ENCODE data around the gene CACNG5. TPM values are rescaled to one million over a fixed set of nuclear protein-coding genes. Genes with fewer than 3 reads are reported as not detected.

The CACNG5 gene
- total RNA-seq, 1 experiment from 2014 or later: 0.21 TPM

DNA sequence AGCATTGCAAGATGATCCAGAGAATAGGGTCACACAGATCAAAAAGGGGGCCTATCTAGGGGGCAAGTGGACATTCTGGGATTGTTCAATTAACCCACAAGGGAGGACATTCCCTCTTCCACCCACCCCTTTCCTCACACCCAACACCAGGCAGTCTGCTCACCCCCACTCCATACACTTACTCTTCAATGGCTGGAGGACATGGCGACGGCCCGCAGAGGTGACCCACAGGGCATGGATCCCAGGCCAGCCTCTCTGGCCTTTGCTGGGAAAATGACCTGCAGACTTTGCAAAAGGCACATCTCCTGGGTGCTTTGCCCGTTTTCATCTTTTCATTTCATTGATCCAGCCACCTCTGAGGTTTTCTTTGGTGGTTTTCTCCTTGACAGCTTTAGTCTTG is 1.7 kb upstream of the CACNG5 start:
- in situ Hi-C loops (cut with HindIII; ENCODE audit: low pct_unique_long_range_greater_than_20kb, low sequenced_read_pairs) (no loop called here), intact Hi-C loops (cut with micrococcal nuclease; ENCODE audit: unreplicated experiment) (no loop called here)
- no peaks in the 10 kb centered on the region for H3K4me1 ChIP-seq (ENCODE audit: control insufficient read depth, insufficient read depth, low read length)
- no TSS peak for BruUV-seq (replicated peaks)
- H3K27ac ChIP-seq (ENCODE audit: low read length): no peak overlapping the region
- ATAC-seq (no peak), DNase-seq (ENCODE audit: low read depth, low spot score) (no peak)
- no peak for TF ChIP-seq REST (IDR thresholded peaks at IDR 0.05; ENCODE audit: insufficient read depth in 1 of 2, low read depth in 2 of 2, low read length in 1 of 2)
- TF ChIP-seq, protein P1, sequence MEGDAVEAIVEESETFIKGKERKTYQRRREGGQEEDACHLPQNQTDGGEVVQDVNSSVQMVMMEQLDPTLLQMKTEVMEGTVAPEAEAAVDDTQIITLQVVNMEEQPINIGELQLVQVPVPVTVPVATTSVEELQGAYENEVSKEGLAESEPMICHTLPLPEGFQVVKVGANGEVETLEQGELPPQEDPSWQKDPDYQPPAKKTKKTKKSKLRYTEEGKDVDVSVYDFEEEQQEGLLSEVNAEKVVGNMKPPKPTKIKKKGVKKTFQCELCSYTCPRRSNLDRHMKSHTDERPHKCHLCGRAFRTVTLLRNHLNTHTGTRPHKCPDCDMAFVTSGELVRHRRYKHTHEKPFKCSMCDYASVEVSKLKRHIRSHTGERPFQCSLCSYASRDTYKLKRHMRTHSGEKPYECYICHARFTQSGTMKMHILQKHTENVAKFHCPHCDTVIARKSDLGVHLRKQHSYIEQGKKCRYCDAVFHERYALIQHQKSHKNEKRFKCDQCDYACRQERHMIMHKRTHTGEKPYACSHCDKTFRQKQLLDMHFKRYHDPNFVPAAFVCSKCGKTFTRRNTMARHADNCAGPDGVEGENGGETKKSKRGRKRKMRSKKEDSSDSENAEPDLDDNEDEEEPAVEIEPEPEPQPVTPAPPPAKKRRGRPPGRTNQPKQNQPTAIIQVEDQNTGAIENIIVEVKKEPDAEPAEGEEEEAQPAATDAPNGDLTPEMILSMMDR (IDR thresholded peaks at IDR 0.05): no peak
- TF ChIP-seq TCF7L2 (IDR thresholded peaks at IDR 0.05; ENCODE audit: low read depth, low read length): no peak
- no peak for TF ChIP-seq POLR2AphosphoS5 (IDR thresholded peaks at IDR 0.05; ENCODE audit: low read depth, low read length)
- TF ChIP-seq SIN3A (IDR thresholded peaks at IDR 0.05; ENCODE audit: borderline replicate concordance, insufficient read depth, low read depth, low read length): no peak
- H3K36me3 ChIP-seq (ENCODE audit: control insufficient read depth, insufficient read depth, low read length): no peaks in the 10 kb centered on the region
- no peak overlapping the region for H3K4me3 ChIP-seq (ENCODE audit: low read depth in 2 of 2, low read length in 2 of 2)
- ChIA-PET CTCF (no interaction called here), POLR2A (no interaction called here)
- no peaks in the 10 kb centered on the region for H3K9me3 ChIP-seq (ENCODE audit: control insufficient read depth, insufficient read depth, low read depth, low read length)
- no peaks in the 10 kb centered on the region for H3K27me3 ChIP-seq (ENCODE audit: control insufficient read depth, insufficient read depth, low read length)

- Histone ChIP-seq H3K9me3 (ENCODE audit: control insufficient read depth, insufficient read depth, low read depth, low read length) (no peaks in the 10 kb centered on the region), H3K36me3 (ENCODE audit: control insufficient read depth, insufficient read depth, low read length) (no peaks in the 10 kb centered on the region), H3K27ac (ENCODE audit: low read length) (no peak overlapping the region), H3K4me1 (ENCODE audit: control insufficient read depth, insufficient read depth, low read length) (no peaks in the 10 kb centered on the region), H3K27me3 (ENCODE audit: control insufficient read depth, insufficient read depth, low read length) (no peaks in the 10 kb centered on the region), H3K4me3 (ENCODE audit: low read depth in 2 of 2, low read length in 2 of 2) (no peak overlapping the region)
- intact Hi-C loops (cut with micrococcal nuclease; ENCODE audit: unreplicated experiment): no loop called here
- POLR2A ChIA-PET: no interaction called here
- CTCF ChIA-PET: no interaction called here
- in situ Hi-C loops (cut with HindIII; ENCODE audit: low pct_unique_long_range_greater_than_20kb, low sequenced_read_pairs): no loop called here
- no peak for ATAC-seq
- no peak for TF ChIP-seq POLR2AphosphoS5 (IDR thresholded peaks at IDR 0.05; ENCODE audit: low read depth, low read length)
- TF ChIP-seq REST (IDR thresholded peaks at IDR 0.05; ENCODE audit: insufficient read depth in 1 of 2, low read depth in 2 of 2, low read length in 1 of 2): no peak
- no peak for TF ChIP-seq TCF7L2 (IDR thresholded peaks at IDR 0.05; ENCODE audit: low read depth, low read length)
- TF ChIP-seq, protein P1 (IDR thresholded peaks at IDR 0.05): no peak
- TF ChIP-seq SIN3A (IDR thresholded peaks at IDR 0.05; ENCODE audit: borderline replicate concordance, insufficient read depth, low read depth, low read length): no peak
- no TSS peak for BruUV-seq (replicated peaks)
- no peak for DNase-seq (ENCODE audit: low read depth, low spot score)
These were observed 445 bp upstream of the CACNG5 start for GRCh38 chr17:66834426-66834918.

All from Panc1 (cell line).